Measurements from ENCODE around the gene B4GALT4. TPM values are rescaled to one million over a fixed set of nuclear protein-coding genes. Genes with fewer than 3 reads are reported as not detected.

B4GALT4 gene
- total RNA-seq, 1 donor = 22.4 TPM

DNA sequence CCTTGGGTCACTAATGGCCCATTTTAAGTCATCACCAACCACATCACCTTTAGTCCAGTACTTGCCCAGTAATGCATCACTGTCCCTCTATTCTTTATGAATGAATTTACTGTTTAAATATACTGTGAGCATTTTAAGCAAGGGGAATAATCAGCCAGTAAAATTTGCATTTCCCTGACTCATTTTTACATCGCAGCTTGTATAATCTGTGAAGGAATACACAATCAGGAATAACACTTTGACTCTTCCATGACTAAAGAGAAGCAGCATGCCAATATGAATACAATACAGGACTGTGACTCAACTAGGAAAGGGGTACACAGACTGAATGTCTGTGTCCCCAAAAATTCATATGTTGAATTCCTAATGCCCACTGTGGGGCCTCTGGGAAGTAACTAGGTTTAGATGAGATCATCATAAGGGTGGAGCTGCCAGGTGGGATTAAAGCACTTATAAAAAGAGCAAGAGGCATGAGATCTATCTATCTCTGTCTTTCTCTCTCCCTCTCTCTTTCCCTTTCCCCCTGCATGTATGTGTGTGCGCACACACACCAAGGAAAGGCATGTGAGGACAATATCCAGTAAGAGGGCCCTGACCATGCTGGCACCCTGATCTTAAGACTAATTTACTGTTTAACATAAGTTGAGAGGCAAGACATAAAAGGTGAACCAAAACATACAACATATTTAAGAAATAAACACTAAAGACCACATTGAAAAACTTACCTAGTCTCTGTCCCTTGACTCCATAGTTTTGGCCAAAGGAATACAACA lies 12.1 kb downstream of the B4GALT4 start:
- H3K4me3 ChIP-seq (ENCODE audit: low read depth, low read length) = no peak overlapping the region
- DNase-seq (ENCODE audit: low read depth) = no peak
- TF ChIP-seq, protein P1, sequence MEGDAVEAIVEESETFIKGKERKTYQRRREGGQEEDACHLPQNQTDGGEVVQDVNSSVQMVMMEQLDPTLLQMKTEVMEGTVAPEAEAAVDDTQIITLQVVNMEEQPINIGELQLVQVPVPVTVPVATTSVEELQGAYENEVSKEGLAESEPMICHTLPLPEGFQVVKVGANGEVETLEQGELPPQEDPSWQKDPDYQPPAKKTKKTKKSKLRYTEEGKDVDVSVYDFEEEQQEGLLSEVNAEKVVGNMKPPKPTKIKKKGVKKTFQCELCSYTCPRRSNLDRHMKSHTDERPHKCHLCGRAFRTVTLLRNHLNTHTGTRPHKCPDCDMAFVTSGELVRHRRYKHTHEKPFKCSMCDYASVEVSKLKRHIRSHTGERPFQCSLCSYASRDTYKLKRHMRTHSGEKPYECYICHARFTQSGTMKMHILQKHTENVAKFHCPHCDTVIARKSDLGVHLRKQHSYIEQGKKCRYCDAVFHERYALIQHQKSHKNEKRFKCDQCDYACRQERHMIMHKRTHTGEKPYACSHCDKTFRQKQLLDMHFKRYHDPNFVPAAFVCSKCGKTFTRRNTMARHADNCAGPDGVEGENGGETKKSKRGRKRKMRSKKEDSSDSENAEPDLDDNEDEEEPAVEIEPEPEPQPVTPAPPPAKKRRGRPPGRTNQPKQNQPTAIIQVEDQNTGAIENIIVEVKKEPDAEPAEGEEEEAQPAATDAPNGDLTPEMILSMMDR (IDR thresholded peaks at IDR 0.05; ENCODE audit: insufficient read depth, low read length) = no peak

DNA sequence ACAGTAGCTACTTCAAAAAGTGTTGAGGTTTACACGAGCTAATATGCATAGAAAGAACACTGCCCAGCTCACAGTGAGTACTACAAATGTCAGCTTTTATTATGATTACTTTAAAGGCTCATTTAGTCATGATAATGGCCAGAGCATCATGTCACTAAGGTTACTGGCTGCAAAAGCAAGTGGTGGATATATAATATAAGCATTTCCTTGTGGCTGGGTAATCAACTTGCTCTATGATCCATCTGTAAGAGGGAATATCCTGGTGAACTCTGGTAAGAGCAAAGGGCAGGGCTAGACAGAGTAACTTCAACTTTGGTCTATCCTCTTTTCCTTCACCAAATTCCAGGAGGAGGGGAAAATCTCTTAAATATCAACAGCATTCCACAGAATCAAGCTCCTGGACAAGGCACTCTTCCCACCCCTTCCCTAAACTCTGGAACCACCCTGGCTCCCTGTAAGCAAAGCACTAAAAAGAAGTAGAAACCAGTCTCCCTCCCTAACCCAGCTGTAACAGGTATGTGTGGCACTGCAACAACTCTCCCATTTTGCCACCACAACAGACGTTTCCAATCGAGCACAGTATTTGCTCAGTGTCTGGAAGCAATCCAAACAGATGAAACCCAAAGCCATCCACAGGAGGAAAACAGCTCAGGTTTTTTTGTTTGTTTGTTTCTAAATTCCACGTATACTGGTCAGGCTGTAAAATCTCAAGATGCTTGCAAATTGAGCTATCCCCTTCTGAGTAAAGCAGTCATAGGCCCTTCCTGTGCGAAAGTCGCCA lies 13.4 kb downstream of the B4GALT4 start:
- TF ChIP-seq, protein P1 (IDR thresholded peaks at IDR 0.05; ENCODE audit: insufficient read depth, low read length) = no peak
- DNase-seq (ENCODE audit: low read depth) = no peak
- H3K4me3 ChIP-seq (ENCODE audit: low read depth, low read length) = no peak overlapping the region

- no peak overlapping the region for H3K4me3 ChIP-seq (ENCODE audit: low read depth, low read length)
- TF ChIP-seq, protein P1 (IDR thresholded peaks at IDR 0.05; ENCODE audit: insufficient read depth, low read length) = no peak
- DNase-seq (ENCODE audit: low read depth) = no peak
These were observed 15.6 kb downstream of the B4GALT4 start for GRCh38 chr3:119225121-119225520.

GRCh38 chr3:119223511-119223910 lies 17.2 kb downstream of the B4GALT4 start:
- H3K4me3 ChIP-seq (ENCODE audit: low read depth, low read length) = no peak overlapping the region
- TF ChIP-seq, protein P1 (IDR thresholded peaks at IDR 0.05; ENCODE audit: insufficient read depth, low read length) = no peak
- no peak for DNase-seq (ENCODE audit: low read depth)

GRCh38 chr3:119222391-119222790 lies 18.3 kb downstream of the B4GALT4 start:
- H3K4me3 ChIP-seq (ENCODE audit: low read depth, low read length) = no peak overlapping the region
- DNase-seq (ENCODE audit: low read depth) = no peak
- TF ChIP-seq, protein P1 (IDR thresholded peaks at IDR 0.05; ENCODE audit: insufficient read depth, low read length) = no peak

DNA sequence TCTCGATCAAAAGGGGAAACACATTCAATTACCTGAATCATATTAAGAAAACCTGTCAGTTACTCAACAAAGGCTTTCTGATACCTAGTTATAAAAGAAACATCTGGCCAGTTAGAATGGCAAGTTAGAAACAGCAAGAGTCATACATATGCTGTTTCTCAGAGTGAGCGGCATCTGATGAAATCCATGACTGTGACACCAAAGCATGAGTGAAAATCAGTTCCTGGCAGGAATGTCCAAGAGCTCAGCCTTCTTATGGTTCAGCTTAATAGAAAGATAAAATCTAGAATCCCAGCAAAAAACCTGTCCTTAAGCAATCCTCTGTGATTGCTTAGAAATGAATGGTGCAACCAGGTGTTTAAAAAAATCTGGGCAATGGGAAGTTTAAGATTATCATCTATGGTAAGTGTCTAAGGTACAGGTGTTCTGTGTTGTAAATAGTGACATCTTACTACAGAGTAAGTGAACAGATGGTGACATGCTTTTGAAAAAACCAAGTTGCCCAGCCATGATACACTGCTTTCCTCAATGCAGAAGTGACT lies 18.8 kb downstream of the B4GALT4 start:
- TF ChIP-seq, protein P1 (IDR thresholded peaks at IDR 0.05; ENCODE audit: insufficient read depth, low read length) = no peak

More for the DNA sequence above, 18.8 kb downstream of the B4GALT4 start:
- no peak overlapping the region for H3K4me3 ChIP-seq (ENCODE audit: low read depth, low read length)
- peak; percentile 42 for DNase-seq (ENCODE audit: low read depth)

All from fibroblast of the aortic adventitia (primary cell).